Measurements from ENCODE around the gene RAET1L. TPM values are rescaled to one million over a fixed set of nuclear protein-coding genes. Genes with fewer than 3 reads are reported as not detected.

RAET1L gene
- total and polyA plus RNA-seq, 8 donors: 1.1 to 5.0 TPM; not detected in 6

DNA sequence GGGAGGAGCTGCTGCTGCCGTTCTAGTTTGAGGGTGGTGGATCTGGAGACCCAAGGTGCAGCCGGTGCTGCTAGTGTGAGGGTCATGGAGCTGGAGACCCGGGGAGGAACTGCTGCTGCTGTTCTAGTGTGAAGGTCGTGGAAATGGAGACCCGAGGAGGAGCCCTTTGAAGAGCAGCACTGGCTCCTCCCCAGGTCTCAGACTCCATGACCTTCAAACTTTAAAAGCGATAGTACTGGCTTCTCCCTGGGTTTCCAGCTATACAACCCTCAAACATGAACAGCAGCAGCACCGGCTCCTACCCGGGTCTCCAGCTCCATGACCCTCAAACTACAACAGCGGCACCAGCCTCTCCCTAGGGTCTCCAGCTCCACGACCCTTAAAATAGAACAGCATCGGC lies 28.1 kb upstream of the RAET1L start:
- DNase-seq: no peak
- 73 to 85% (median 75%) methylated on average over 11 of the region's 11 CpGs for WGBS, 5 donors
- TF ChIP-seq POLR2AphosphoS5 (IDR thresholded peaks at IDR 0.05): no peak
- intact Hi-C loops (cut with DNase I; ENCODE audit: low total_unique reads): no loop called here
- Histone ChIP-seq H3K4me1 (no peaks in the 10 kb centered on the region), H3K4me3 (no peak overlapping the region), H3K27ac (no peak overlapping the region), H3K9me3 (no peaks in the 10 kb centered on the region), H3K36me3 (no peaks in the 10 kb centered on the region), H3K27me3 (peaks cover 5 to 59% (median 9%) of the 10 kb centered on the region in 3 donors)

DNA sequence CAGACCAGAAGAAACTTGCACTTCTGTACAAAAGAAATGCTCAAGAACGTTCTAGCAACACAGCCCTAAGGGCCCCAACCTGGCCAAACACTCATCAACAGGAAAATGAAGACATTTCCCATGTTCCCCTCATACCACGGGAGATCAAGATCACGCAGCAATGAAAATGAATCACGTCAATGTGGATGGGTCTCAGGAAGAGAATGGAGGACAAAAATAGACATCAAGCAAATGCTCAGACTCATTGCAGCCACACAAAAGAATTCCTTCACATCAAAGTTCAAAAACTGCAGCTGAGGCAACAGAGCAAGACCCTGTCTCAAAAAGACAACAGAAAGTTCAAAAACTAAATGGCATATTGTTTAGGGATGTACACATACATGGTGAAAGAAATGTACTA lies 25.5 kb upstream of the RAET1L start:
- 60 to 68% (median 63%) methylated on average over 4 of the region's 4 CpGs for WGBS, 5 donors
- H3K4me3 ChIP-seq: no peak overlapping the region
- H3K9me3 ChIP-seq: no peaks in the 10 kb centered on the region
- H3K27ac ChIP-seq: no peak overlapping the region
- intact Hi-C loops (cut with DNase I; ENCODE audit: low total_unique reads): no loop called here
- H3K36me3 ChIP-seq: no peaks in the 10 kb centered on the region
- H3K4me1 ChIP-seq: no peaks in the 10 kb centered on the region
- TF ChIP-seq CTCF (IDR thresholded peaks at IDR 0.05) (no peak), POLR2AphosphoS5 (IDR thresholded peaks at IDR 0.05) (no peak), POLR2A (IDR thresholded peaks at IDR 0.05) (no peak), EP300 (IDR thresholded peaks at IDR 0.05) (no peak)
- no peak for DNase-seq
- H3K27me3 ChIP-seq: peaks cover 5 to 55% (median 9%) of the 10 kb centered on the region in 3 donors

DNA sequence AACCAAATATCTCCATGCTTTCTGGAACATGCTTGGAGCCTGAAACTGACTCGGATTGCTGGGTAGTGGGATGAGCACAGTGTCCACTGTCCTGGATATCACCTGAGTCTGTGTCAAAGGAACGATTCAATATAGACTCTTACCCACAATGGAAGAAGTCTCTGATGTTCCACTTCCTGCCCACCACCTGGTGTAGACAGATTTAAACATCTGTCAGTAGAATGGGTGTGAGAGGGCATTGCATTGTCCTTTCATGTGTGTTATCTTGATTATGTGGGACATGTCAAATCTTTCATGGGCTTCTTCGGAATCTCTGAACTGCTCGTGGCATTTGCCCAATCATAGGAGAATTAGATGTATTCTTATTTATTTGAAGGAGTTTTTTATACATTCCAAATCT lies 22.8 kb upstream of the RAET1L start:
- Histone ChIP-seq H3K9me3 (no peaks in the 10 kb centered on the region), H3K36me3 (no peaks in the 10 kb centered on the region), H3K27me3 (peaks cover 0 to 56% (median 9%) of the 10 kb centered on the region in 3 donors), H3K4me3 (no peak overlapping the region), H3K27ac (no peak overlapping the region), H3K4me1 (no peaks in the 10 kb centered on the region)
- WGBS, 5 donors: 60 to 75% (median 72%) methylated on average over 4 of the region's 4 CpGs
- intact Hi-C loops (cut with DNase I; ENCODE audit: low total_unique reads): no loop called here
- no peak for DNase-seq
- TF ChIP-seq POLR2AphosphoS5 (IDR thresholded peaks at IDR 0.05) (no peak), POLR2A (IDR thresholded peaks at IDR 0.05) (no peak)

DNA sequence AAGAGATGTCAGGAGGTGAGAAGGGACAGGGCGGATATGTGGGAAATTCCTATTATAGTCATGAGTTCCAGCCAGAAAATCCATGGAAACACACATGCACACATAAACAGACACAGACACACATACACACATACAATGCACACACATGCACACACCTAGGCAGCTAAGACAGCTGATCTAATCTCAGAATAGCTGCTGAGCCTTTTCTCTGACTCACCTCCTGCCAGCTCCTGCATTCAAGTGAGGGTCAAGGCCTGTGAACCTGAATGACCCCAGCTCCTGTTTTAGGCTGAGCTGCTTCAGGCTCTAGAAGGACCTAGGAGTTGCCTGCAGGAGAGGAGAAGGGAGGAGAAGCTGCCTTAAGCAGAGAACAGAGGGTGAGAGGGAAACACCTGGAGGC lies 21.6 kb upstream of the RAET1L start:
- no peak for DNase-seq
- Histone ChIP-seq H3K27ac (no peak overlapping the region), H3K4me1 (no peaks in the 10 kb centered on the region), H3K27me3 (peaks cover 0 to 53% (median 0%) of the 10 kb centered on the region in 3 donors), H3K9me3 (no peaks in the 10 kb centered on the region), H3K36me3 (no peaks in the 10 kb centered on the region), H3K4me3 (no peak overlapping the region)
- 81 to 96% (median 85%) methylated on average over 1 of the region's 1 CpG for WGBS, 5 donors
- TF ChIP-seq POLR2AphosphoS5 (IDR thresholded peaks at IDR 0.05) (no peak), EP300 (IDR thresholded peaks at IDR 0.05) (no peak), POLR2A (IDR thresholded peaks at IDR 0.05) (no peak), CTCF (IDR thresholded peaks at IDR 0.05) (no peak)
- intact Hi-C loops (cut with DNase I; ENCODE audit: low total_unique reads): no loop called here

DNA sequence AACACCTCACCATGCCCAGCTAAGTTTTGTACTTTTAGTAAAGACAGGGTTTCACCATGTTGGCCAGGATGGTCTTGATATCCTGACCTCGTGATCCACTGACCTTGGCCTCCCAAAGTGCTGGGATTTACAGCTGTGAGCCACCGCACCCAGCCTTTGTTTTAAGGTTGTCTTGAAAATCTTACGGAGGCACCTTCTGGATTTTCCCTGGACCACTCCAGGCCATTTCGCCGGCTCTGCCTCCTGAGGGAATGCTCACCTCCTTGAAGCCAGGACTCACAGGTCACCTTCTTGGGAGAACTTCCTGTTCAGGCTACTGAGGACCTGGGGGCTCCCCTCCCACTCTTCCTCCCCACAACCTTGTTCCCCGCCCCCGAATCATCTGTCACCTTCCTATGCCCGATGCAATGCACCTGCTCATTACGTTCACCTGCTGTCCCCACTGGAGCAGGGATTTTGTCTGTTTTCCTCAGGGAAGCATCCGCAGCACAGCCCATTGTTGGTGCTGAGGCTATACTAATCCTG lies 19.4 kb upstream of the RAET1L start:
- Histone ChIP-seq H3K4me1 (no peaks in the 10 kb centered on the region), H3K4me3 (no peak overlapping the region), H3K27ac (no peak overlapping the region), H3K36me3 (no peaks in the 10 kb centered on the region), H3K27me3 (peaks cover 0 to 60% (median 16%) of the 10 kb centered on the region in 3 donors), H3K9me3 (no peaks in the 10 kb centered on the region)
- TF ChIP-seq POLR2AphosphoS5 (IDR thresholded peaks at IDR 0.05) (no peak), POLR2A (IDR thresholded peaks at IDR 0.05) (no peak)
- no peak for DNase-seq
- WGBS, 5 donors: 87 to 92% (median 90%) methylated on average over 10 of the region's 10 CpGs
- intact Hi-C loops (cut with DNase I; ENCODE audit: low total_unique reads): no loop called here
